IMR-90 (cell line): ENCODE data around the gene CDC42BPA. TPM values are rescaled to one million over a fixed set of nuclear protein-coding genes. Genes with fewer than 3 reads are reported as not detected.

Source experiments
- ATAC-seq: fragments of 200-7000 bp; cut with Tn5 transposase; 2 replicates; pipeline ENCODE4 v1.9.1; 2020; ENCODE audit warnings: low read depth, mild to moderate bottlenecking, moderate library complexity
- BruUV-seq: library from RNA; stranded (reverse); fragments of 400-500 nt; replicated peaks from 2 replicates; lab custom pipeline; 2021; lab: Mats Ljungman, UMichigan
- CTCF ChIA-PET: fragments of 300-600 bp; formaldehyde crosslinking; extraction: SDS; loops from one replicate; lab custom pipeline; 2021; ENCODE audit warnings: antibody characterized with exemption; lab: Yijun Ruan, JAX
- POLR2A ChIA-PET: fragments of 300-600 bp; sonication (Branson Sonifier 250); formaldehyde crosslinking; loops from one replicate; lab custom pipeline; 2022; ENCODE audit warnings: antibody characterized with exemption; ENCODE audit not compliant: unreplicated experiment; lab: Charles Lee
- DNase-seq: peaks from one replicate; pipeline ENCODE4 v3.0.0; 2013
- H2AFZ ChIP-seq: replicated peaks from 2 replicates; pipeline ENCODE3; 2013; ENCODE audit warnings: low read length, mild to moderate bottlenecking; ENCODE audit not compliant: poor library complexity
- H2AK5ac ChIP-seq: 2 replicates; pipeline ENCODE4 v1.6.1; 2013; ENCODE audit warnings: low read depth, low read length, inconsistent platforms
- H2AK9ac ChIP-seq: replicated peaks from 2 replicates; pipeline ENCODE3; 2013; ENCODE audit warnings: mild to moderate bottlenecking, low read depth, low read length, moderate library complexity; ENCODE audit not compliant: poor library complexity
- H2BK120ac ChIP-seq: 2 replicates; pipeline ENCODE4 v1.6.1; 2013; ENCODE audit warnings: low read depth, low read length, inconsistent platforms
- H2BK15ac ChIP-seq: 3 replicates; pipeline ENCODE4 v1.6.1; 2013; ENCODE audit warnings: low read depth, low read length, inconsistent platforms
- H2BK20ac ChIP-seq: 2 replicates; pipeline ENCODE4 v1.6.1; 2013; ENCODE audit warnings: low read depth, mild to moderate bottlenecking, inconsistent platforms, low read length, moderate library complexity
- H2BK5ac ChIP-seq: 2 replicates; pipeline ENCODE4 v1.6.1; 2013; ENCODE audit warnings: mild to moderate bottlenecking, low read depth, low read length, inconsistent platforms; ENCODE audit not compliant: poor library complexity, severe bottlenecking
- H3K14ac ChIP-seq: replicated peaks from 2 replicates; pipeline ENCODE4 v1.6.1; 2013; ENCODE audit warnings: low read depth, low read length, inconsistent platforms
- H3K18ac ChIP-seq: 2 replicates; pipeline ENCODE4 v1.6.1; 2013; ENCODE audit warnings: low read depth, low read length, control low read depth
- H3K23ac ChIP-seq: 2 replicates; pipeline ENCODE4 v1.6.1; 2013; ENCODE audit warnings: low read depth, low read length, inconsistent platforms
- H3K27ac ChIP-seq: 2 replicates; pipeline ENCODE4 v1.5.1; 2013; ENCODE audit warnings: mild to moderate bottlenecking, control low read depth, low read length; ENCODE audit not compliant: insufficient read depth
- H3K27me3 ChIP-seq: 2 replicates; pipeline ENCODE4 v1.6.1; 2013; ENCODE audit warnings: low read length; ENCODE audit not compliant: control insufficient read depth, insufficient read depth
- H3K36me3 ChIP-seq: 2 replicates; pipeline ENCODE4 v1.6.1; 2013; ENCODE audit warnings: low read length, mixed read lengths; ENCODE audit not compliant: control insufficient read depth, insufficient read depth
- H3K4ac ChIP-seq: 2 replicates; pipeline ENCODE4 v1.6.1; 2013; ENCODE audit warnings: low read depth, low read length, inconsistent platforms
- H3K4me1 ChIP-seq: 2 replicates; pipeline ENCODE4 v1.6.1; 2013; ENCODE audit warnings: low read length, mixed read lengths; ENCODE audit not compliant: control insufficient read depth, insufficient read depth
- H3K4me2 ChIP-seq: 2 replicates; pipeline ENCODE4 v1.6.1; 2013; ENCODE audit warnings: low read depth, mild to moderate bottlenecking, control low read depth, low read length, moderate library complexity
- H3K4me3 ChIP-seq: 2 replicates; pipeline ENCODE4 v1.5.1; 2013; ENCODE audit warnings: low read depth, mild to moderate bottlenecking, control low read depth, low read length, moderate library complexity; ENCODE audit not compliant: insufficient read depth
- H3K56ac ChIP-seq: 2 replicates; pipeline ENCODE4 v1.6.1; 2013; ENCODE audit warnings: low read length, inconsistent platforms; ENCODE audit not compliant: insufficient read depth; ENCODE audit errors: extremely low read depth
- H3K79me1 ChIP-seq, 2 experiments: 2 replicates each; pipeline ENCODE4 v1.6.1; 2013; ENCODE audit warnings: low read length in 2 of 2, inconsistent platforms in 1 of 2, low read depth in 1 of 2
- H3K9ac ChIP-seq: 2 replicates; pipeline ENCODE4 v1.6.1; 2013; ENCODE audit warnings: low read depth, low read length, control low read depth
- H3K9me1 ChIP-seq: 2 replicates; pipeline ENCODE4 v1.6.1; 2013; ENCODE audit warnings: low read length, inconsistent platforms; ENCODE audit not compliant: insufficient read depth
- H3K9me3 ChIP-seq: 2 replicates; pipeline ENCODE4 v1.6.1; 2013; ENCODE audit warnings: low read length; ENCODE audit not compliant: control insufficient read depth, insufficient read depth
- H4K20me1 ChIP-seq: 2 replicates; pipeline ENCODE4 v1.6.1; 2013; ENCODE audit warnings: low read length, inconsistent platforms; ENCODE audit not compliant: insufficient read depth
- H4K5ac ChIP-seq: 2 replicates; pipeline ENCODE4 v1.6.1; 2013; ENCODE audit warnings: mild to moderate bottlenecking, low read depth, low read length, control low read depth
- H4K8ac ChIP-seq, 2 experiments: 2 replicates each; pipeline ENCODE4 v1.6.1; 2013; ENCODE audit warnings: low read depth in 2 of 2, low read length in 2 of 2, control low read depth in 1 of 2, inconsistent platforms in 1 of 2
- H4K91ac ChIP-seq: 2 replicates; pipeline ENCODE4 v1.6.1; 2013; ENCODE audit warnings: low read depth, low read length, inconsistent platforms; ENCODE audit not compliant: insufficient read depth
- BHLHE40 ChIP-seq: fragments of 150-350 bp; IDR thresholded peaks from 2 replicates; pipeline ENCODE4 v1.6.1; 2016; ENCODE audit warnings: mild to moderate bottlenecking, low read depth, low read length
- FOS ChIP-seq: fragments of 150-350 bp; IDR thresholded peaks from 2 replicates; pipeline ENCODE4 v1.6.1; 2016; ENCODE audit warnings: low read depth, low read length
- NFE2L2 ChIP-seq: fragments of 150-350 bp; IDR thresholded peaks from 2 replicates; pipeline ENCODE4 v1.6.1; 2016; ENCODE audit warnings: low read depth, mild to moderate bottlenecking, low read length
- RFX5 ChIP-seq: IDR thresholded peaks from 2 replicates; pipeline ENCODE4 v1.8.0; 2012; ENCODE audit warnings: low read depth, mild to moderate bottlenecking, low read length, moderate library complexity
- WGBS, 2 experiments: methylation state at CpG; one replicate each; pipeline versions ENCODE4 v1.1.5 to v1.1.7; 2013; ENCODE audit warnings: missing lambda C conversion rate in 2 of 2; ENCODE audit not compliant: insufficient read length in 1 of 2; ENCODE audit errors: extremely low coverage in 2 of 2; 5-methylcytosine and 5-hydroxymethylcytosine counted together
- dilution Hi-C: fragments of 300-500 bp; cut with HindIII; formaldehyde crosslinking; loops from one replicate; pipeline ENCODE4 v1.14.3; 2018; ENCODE audit warnings: low sequenced_read_pairs; ENCODE audit not compliant: unreplicated experiment
- in situ Hi-C: fragments of 300-500 bp; cut with MboI; formaldehyde crosslinking; loops from 3 replicates; pipeline ENCODE4 v1.14.3; 2019; ENCODE audit warnings: low sequenced_read_pairs, inconsistent platforms, mixed read lengths
- intact Hi-C: fragments of 100-400 bp; cut with micrococcal nuclease; formaldehyde crosslinking; loops from 2 replicates; pipeline ENCODE4 v1.10.0; 2022
- polyA plus RNA-seq, 3 experiments: library from polyadenylated mRNA; depleted of rRNA; stranded (reverse); fragments of >200 nt; gene quantifications; 2 replicates each; pipeline ENCODE4 v1.2.3, GENCODE V29; 2012; ENCODE audit warnings: low replicate concordance in 1 of 3
- total RNA-seq: library from RNA; depleted of rRNA; stranded (reverse); fragments of >200 nt; gene quantifications from 2 replicates; pipeline ENCODE4 v1.2.3, GENCODE V29; 2012
- TF ChIP-seq, protein P1 (sequence below): fragments of 150-350 bp; IDR thresholded peaks from 2 replicates; pipeline ENCODE4 v1.6.1; 2016; ENCODE audit warnings: low read depth, mild to moderate bottlenecking, low read length, moderate library complexity, borderline replicate concordance
- TF ChIP-seq, protein P2 (sequence below): fragments of 150-350 bp; IDR thresholded peaks from 2 replicates; pipeline ENCODE4 v1.6.1; 2017; ENCODE audit warnings: mild to moderate bottlenecking, antibody characterized with exemption, low read length, low read depth

The CDC42BPA gene
- total and polyA plus RNA-seq, 2 of the 4 experiments (the other 2 are of a cell fraction) = 9.4 to 27.8 TPM

DNA sequence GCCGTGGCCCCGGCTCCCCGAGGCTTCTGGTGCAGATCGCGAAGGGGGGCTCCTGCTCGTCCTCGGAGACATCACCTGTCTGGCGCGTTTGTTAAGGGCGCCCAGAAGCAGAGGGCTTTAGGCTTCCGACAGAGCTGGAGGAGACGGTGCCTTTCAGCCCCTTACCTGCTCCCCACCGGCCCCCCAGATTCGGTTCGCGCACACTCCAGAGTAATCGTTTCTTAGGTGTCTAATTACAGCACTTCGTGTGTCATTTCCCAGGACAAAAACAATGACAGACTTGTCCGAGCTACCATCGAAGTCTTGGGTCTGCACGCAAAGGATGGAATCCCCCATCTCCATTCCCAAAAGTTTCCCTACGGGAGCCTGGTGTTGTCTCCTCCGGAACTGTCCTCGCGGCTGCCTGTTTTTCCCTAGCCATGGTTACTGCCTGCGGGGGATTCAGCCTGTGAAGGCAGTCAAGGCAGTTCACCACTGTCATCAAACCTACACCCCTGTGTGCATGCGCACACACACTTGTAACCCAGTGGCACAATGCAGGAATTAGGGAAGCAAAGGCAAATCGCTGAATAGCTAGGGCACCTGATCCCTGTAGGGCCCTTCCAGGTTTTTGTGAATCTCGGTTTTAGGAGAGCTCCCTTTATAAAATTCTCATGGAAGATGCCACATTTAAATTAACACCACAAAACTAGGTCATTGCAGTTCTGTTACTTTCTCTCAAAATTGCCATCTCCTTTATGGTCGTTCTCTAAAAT lies 738 bp upstream of the CDC42BPA start:
- Histone ChIP-seq H3K14ac (peak overlapping the region; percentile 83), H2AK9ac (peak overlapping the region; percentile 35), H3K4me3 (peak overlapping the region; percentile 89), H3K27ac (peak overlapping the region; percentile 77), H4K20me1 (peaks cover 7% of the 10 kb centered on the region; the same call in 1 of the 2 replicates), H3K56ac (peak overlapping the region; percentile 74; the same call in 1 of the 2 replicates), H3K4ac (peak overlapping the region; percentile 63), H3K79me1 (0 out of 4 replicates have a peak, but pooled peaks cover 0 to 3% of the 10 kb centered on the region in 2 experiments), H2AK5ac (peak overlapping the region; percentile 29; the same call in 1 of the 2 replicates), H3K9me1 (no peaks in the 10 kb centered on the region), H2BK120ac (peak overlapping the region; percentile 77), H3K9me3 (no peaks in the 10 kb centered on the region), H4K5ac (peak overlapping the region; percentile 78), H3K4me2 (peak overlapping the region; percentile 92), H3K18ac (peak overlapping the region; percentile 66), H2BK5ac (peak overlapping the region; percentile 79), H4K8ac (peak overlapping the region; percentile 51 to 91), H2BK15ac (0 out of 3 replicates have a peak overlapping the region, but pooled peaks have one; percentile 1), H3K9ac (peak overlapping the region; percentile 74), H2BK20ac (0 out of 2 replicates have a peak overlapping the region, but pooled peaks have one; percentile 2), H3K4me1 (no peaks in the 10 kb centered on the region), H3K36me3 (no peaks in the 10 kb centered on the region), H3K27me3 (no peaks in the 10 kb centered on the region), H4K91ac (peak overlapping the region; percentile 41), H2AFZ (peak overlapping the region; percentile 90), H3K23ac (peak overlapping the region; percentile 86)
- ChIA-PET POLR2A (interaction anchor here (0.5 to 0.6 kb wide), 2 partner anchors 31 to 205 kb away, joined by 3 to 5 read pairs; no protein-coding TSS in a partner anchor), CTCF (interaction anchor here (0.5 to 0.8 kb wide), 2 partner anchors 26 to 382 kb away, joined by 3 read pairs; no protein-coding TSS in a partner anchor)
- dilution Hi-C loops (no loop called here), intact Hi-C loops (loop anchor here (1.0 to 10.0 kb wide), 2 partner anchors 113 to 404 kb away; no protein-coding TSS in a partner anchor), in situ Hi-C loops (no loop called here)
- TF ChIP-seq, protein P1, sequence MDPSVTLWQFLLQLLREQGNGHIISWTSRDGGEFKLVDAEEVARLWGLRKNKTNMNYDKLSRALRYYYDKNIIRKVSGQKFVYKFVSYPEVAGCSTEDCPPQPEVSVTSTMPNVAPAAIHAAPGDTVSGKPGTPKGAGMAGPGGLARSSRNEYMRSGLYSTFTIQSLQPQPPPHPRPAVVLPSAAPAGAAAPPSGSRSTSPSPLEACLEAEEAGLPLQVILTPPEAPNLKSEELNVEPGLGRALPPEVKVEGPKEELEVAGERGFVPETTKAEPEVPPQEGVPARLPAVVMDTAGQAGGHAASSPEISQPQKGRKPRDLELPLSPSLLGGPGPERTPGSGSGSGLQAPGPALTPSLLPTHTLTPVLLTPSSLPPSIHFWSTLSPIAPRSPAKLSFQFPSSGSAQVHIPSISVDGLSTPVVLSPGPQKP = no peak
- TF ChIP-seq BHLHE40 (no peak), RFX5 (no peak), FOS (no peak), NFE2L2 (no peak)
- TF ChIP-seq, protein P2, sequence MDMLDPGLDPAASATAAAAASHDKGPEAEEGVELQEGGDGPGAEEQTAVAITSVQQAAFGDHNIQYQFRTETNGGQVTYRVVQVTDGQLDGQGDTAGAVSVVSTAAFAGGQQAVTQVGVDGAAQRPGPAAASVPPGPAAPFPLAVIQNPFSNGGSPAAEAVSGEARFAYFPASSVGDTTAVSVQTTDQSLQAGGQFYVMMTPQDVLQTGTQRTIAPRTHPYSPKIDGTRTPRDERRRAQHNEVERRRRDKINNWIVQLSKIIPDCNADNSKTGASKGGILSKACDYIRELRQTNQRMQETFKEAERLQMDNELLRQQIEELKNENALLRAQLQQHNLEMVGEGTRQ = no peak
- DNase-seq (peak; percentile 56), ATAC-seq (peak; percentile 10)
- 1% methylated on average over 19 of the region's 30 CpGs; no CpG with 5 or more reads in 1 of the 2 experiments for WGBS, 2 experiments
- BruUV-seq = no TSS peak
